Measurements from ENCODE around the gene ADCYAP1R1.

- TF ChIP-seq MAX (IDR thresholded peaks at IDR 0.05) (no peak), NFIC (IDR thresholded peaks at IDR 0.05) (no peak), EGR1 (IDR thresholded peaks at IDR 0.05) (no peak), TAF1 (IDR thresholded peaks at IDR 0.05; ENCODE audit: low read depth) (no peak), EP300 (IDR thresholded peaks at IDR 0.05; ENCODE audit: borderline replicate concordance) (no peak), RAD21 (IDR thresholded peaks at IDR 0.05; ENCODE audit: low read depth) (no peak)
Measured at GRCh38 chr7:31123726-31124125, 71.6 kb downstream of the ADCYAP1R1 start.
